OCI-LY7 (cell line): ENCODE data around the gene NEDD9. TPM values are rescaled to one million over a fixed set of nuclear protein-coding genes. Genes with fewer than 3 reads are reported as not detected.

Source experiments
- BruUV-seq: library from RNA; stranded (reverse); fragments of 400-500 nt; replicated peaks from 2 replicates; lab custom pipeline; 2021; lab: Mats Ljungman, UMichigan
- CTCF ChIA-PET: fragments of 300-600 bp; sonication (Branson Sonifier 250); formaldehyde crosslinking; loops from one replicate; lab custom pipeline; 2022; ENCODE audit warnings: antibody characterized with exemption; ENCODE audit not compliant: unreplicated experiment; lab: Charles Lee
- POLR2A ChIA-PET: fragments of 300-600 bp; sonication (Branson Sonifier 250); formaldehyde crosslinking; loops from one replicate; lab custom pipeline; 2022; ENCODE audit warnings: antibody characterized with exemption; lab: Charles Lee
- DNase-seq: peaks from one replicate; pipeline ENCODE4 v3.0.0-alpha.2; 2015; ENCODE audit warnings: low spot score
- H2AFZ ChIP-seq: fragments of 200-600 bp; sonication (generic), shearing (Covaris generic); 2 replicates; pipeline ENCODE4 v1.6.1; 2014; ENCODE audit warnings: mild to moderate bottlenecking, antibody characterized with exemption, low read length, moderate library complexity
- H3K27ac ChIP-seq: fragments of 200-600 bp; sonication (generic); 2 replicates; pipeline ENCODE4 v1.5.1; 2014; ENCODE audit warnings: mixed run types, low read depth, mild to moderate bottlenecking, moderate library complexity, low read length, inconsistent platforms; ENCODE audit not compliant: poor library complexity, severe bottlenecking
- H3K36me3 ChIP-seq: fragments of 200-600 bp; sonication (generic); 2 replicates; pipeline ENCODE4 v1.6.1; 2014; ENCODE audit warnings: mild to moderate bottlenecking, antibody characterized with exemption, low read length, moderate library complexity, mixed read lengths; ENCODE audit not compliant: insufficient read depth
- H3K4me1 ChIP-seq: fragments of 200-600 bp; sonication (generic); 2 replicates; pipeline ENCODE4 v1.5.1; 2014; ENCODE audit warnings: mild to moderate bottlenecking, low read length; ENCODE audit not compliant: insufficient read depth, poor library complexity, severe bottlenecking
- H3K4me2 ChIP-seq: fragments of 200-600 bp; sonication (generic); 2 replicates; pipeline ENCODE4 v1.6.1; 2014; ENCODE audit warnings: mild to moderate bottlenecking, low read length
- H3K4me3 ChIP-seq: fragments of 200-600 bp; sonication (generic); 2 replicates; pipeline ENCODE4 v1.5.1; 2014; ENCODE audit warnings: mild to moderate bottlenecking, low read depth, low read length; ENCODE audit not compliant: poor library complexity, severe bottlenecking
- H3K79me2 ChIP-seq: fragments of 200-600 bp; sonication (generic); 2 replicates; pipeline ENCODE4 v1.6.1; 2016; ENCODE audit warnings: low read depth, mild to moderate bottlenecking, low read length, moderate library complexity, mixed read lengths; ENCODE audit not compliant: insufficient read depth
- H3K9me2 ChIP-seq: fragments of 200-600 bp; sonication (generic); 2 replicates; pipeline ENCODE4 v1.6.1; 2016; ENCODE audit warnings: mild to moderate bottlenecking, low read length, mixed read lengths; ENCODE audit not compliant: insufficient read depth
- H3K9me3 ChIP-seq: fragments of 200-600 bp; sonication (generic); 2 replicates; pipeline ENCODE4 v1.6.1; 2014; ENCODE audit warnings: mild to moderate bottlenecking, mixed run types, low read length, mixed read lengths
- H4K20me1 ChIP-seq: fragments of 200-600 bp; sonication (generic); 2 replicates; pipeline ENCODE4 v1.6.1; 2014; ENCODE audit warnings: mild to moderate bottlenecking, antibody characterized with exemption, low read length, moderate library complexity, mixed read lengths; ENCODE audit not compliant: insufficient read depth
- CTCF ChIP-seq: fragments of 200-600 bp; sonication (generic); conservative IDR thresholded peaks from 2 replicates; pipeline ENCODE4 v1.5.1; 2014; ENCODE audit warnings: mild to moderate bottlenecking, antibody characterized with exemption, low read length, moderate library complexity, mixed read lengths
- EZH2phosphoT487 ChIP-seq: fragments of 200-600 bp; sonication (generic); IDR thresholded peaks from 2 replicates; pipeline ENCODE4 v1.6.1; 2018; ENCODE audit warnings: low read depth, borderline replicate concordance, mild to moderate bottlenecking, mixed run types, antibody characterized with exemption, low read length, moderate library complexity, mixed read lengths
- intact Hi-C: fragments of 100-400 bp; cut with micrococcal nuclease; formaldehyde crosslinking; loops from one replicate; pipeline ENCODE4 v1.10.0; 2022; ENCODE audit not compliant: unreplicated experiment
- total RNA-seq, 2 experiments: library from RNA; depleted of rRNA in 1 of 2; stranded (reverse); fragments of >200 nt in 1 of 2; shearing (Covaris generic) in 1 of 2; gene quantifications; 2 replicates each; pipeline ENCODE4 v1.2.3, GENCODE V29; 2014 to 2022

The NEDD9 gene
- total RNA-seq, 2 experiments from 2014 or later = 13.0 to 41.6 TPM

- ChIA-PET CTCF (interaction anchor here (1.1 kb wide), 1 partner anchor 329 kb away, joined by 3 read pairs; no protein-coding TSS in a partner anchor), POLR2A (interaction anchor here (0.6 kb wide), 1 partner anchor 63 kb away, joined by 3 read pairs; no protein-coding TSS in a partner anchor)
- H3K27ac ChIP-seq = no peak overlapping the region
- no TSS peak for BruUV-seq
- no peaks in the 10 kb centered on the region for H4K20me1 ChIP-seq
- intact Hi-C loops = no loop called here
- no peak for TF ChIP-seq CTCF
- TF ChIP-seq EZH2phosphoT487 = no peak
- no peak overlapping the region for H2AFZ ChIP-seq
- no peaks in the 10 kb centered on the region for H3K4me1 ChIP-seq
- H3K4me3 ChIP-seq = no peak overlapping the region
- no peaks in the 10 kb centered on the region for H3K79me2 ChIP-seq
- H3K4me2 ChIP-seq = no peak overlapping the region
- H3K9me2 ChIP-seq = no peaks in the 10 kb centered on the region
- no peak for DNase-seq
- no peaks in the 10 kb centered on the region for H3K36me3 ChIP-seq
- no peaks in the 10 kb centered on the region for H3K9me3 ChIP-seq
Observed at GRCh38 chr6:11168091-11168635, 64.3 kb downstream of the NEDD9 start.

GRCh38 chr6:11166948-11167347 is 65.5 kb downstream of the NEDD9 start:
- Histone ChIP-seq H3K9me2 (no peaks in the 10 kb centered on the region), H3K4me3 (no peak overlapping the region), H3K9me3 (no peaks in the 10 kb centered on the region), H3K4me1 (no peaks in the 10 kb centered on the region), H3K4me2 (no peak overlapping the region), H4K20me1 (no peaks in the 10 kb centered on the region), H3K36me3 (no peaks in the 10 kb centered on the region), H2AFZ (no peak overlapping the region), H3K27ac (no peak overlapping the region), H3K79me2 (no peaks in the 10 kb centered on the region)
- ChIA-PET POLR2A (interaction anchor here (0.5 to 1.1 kb wide), 4 partner anchors 12 to 932 kb away, joined by 3 read pairs; no protein-coding TSS in a partner anchor), CTCF (no interaction called here)
- DNase-seq = no peak
- TF ChIP-seq CTCF (no peak), EZH2phosphoT487 (no peak)
- no TSS peak for BruUV-seq
- intact Hi-C loops = no loop called here
